Fibroblast of skin of abdomen (primary cell): ENCODE data around the gene KLRC3. TPM values are rescaled to one million over a fixed set of nuclear protein-coding genes. Genes with fewer than 3 reads are reported as not detected.
A peak's percentile ranks its signal among the peaks of the same experiment; 100 is the strongest.
"Not testable (repeated sequence)": the region's sequence is repeated elsewhere in the genome, so short reads cannot be mapped to it uniquely, and the experiment has no call there.

Experiments used
- DNase-seq: peaks from one replicate; pipeline ENCODE4 v3.0.0-alpha.2; 2013
- polyA plus RNA-seq, 2 experiments: library from polyadenylated mRNA; unstranded; fragments of 120-200 nt; gene quantifications; one replicate each; pipeline ENCODE4 v1.2.1, GENCODE V29; 2013; ENCODE audit not compliant: insufficient read length in 2 of 2

Gene KLRC3
- polyA plus RNA-seq (2013, experiment 1 of 2; ENCODE audit: insufficient read length), result not detected
- not detected for polyA plus RNA-seq (2013, experiment 2 of 2; ENCODE audit: insufficient read length)

GRCh38 chr12:10420334-10420733 lies at the start of gene KLRC3:
Gene KLRC3, minus strand, starts transcription at chr12:10420595. Its CDS starts 45 bp downstream, at chr12:10420550.
- not testable (repeated sequence) for DNase-seq

GRCh38 chr12:10469701-10470100 lies 49.3 kb upstream of the KLRC3 start:
- no peak for DNase-seq

- no peak for DNase-seq
These were observed 45.9 kb upstream of the KLRC3 start for GRCh38 chr12:10466311-10466710.

- no peak for DNase-seq
These were observed 37.4 kb upstream of the KLRC3 start for GRCh38 chr12:10457760-10458159.

- no peak for DNase-seq
These were observed 36.5 kb upstream of the KLRC3 start for GRCh38 chr12:10456856-10457255.

GRCh38 chr12:10455766-10456165 lies 35.4 kb upstream of the KLRC3 start:
- no peak for DNase-seq

GRCh38 chr12:10454531-10454930 lies 34.1 kb upstream of the KLRC3 start:
- no peak for DNase-seq

GRCh38 chr12:10453156-10453555 lies 32.8 kb upstream of the KLRC3 start, which contains the start of gene KLRC1:
Gene KLRC1, minus strand, starts transcription at chr12:10453377. Its CDS starts 2,221 bp downstream, at chr12:10451156.
- DNase-seq, result no peak

GRCh38 chr12:10448236-10448635 lies 27.8 kb upstream of the KLRC3 start:
- DNase-seq, result no peak

GRCh38 chr12:10446052-10446451 lies 25.7 kb upstream of the KLRC3 start:
- peak; percentile 3 for DNase-seq

- DNase-seq, result not testable (repeated sequence)
These were observed 20.7 kb upstream of the KLRC3 start for GRCh38 chr12:10441144-10441543.

- DNase-seq, result not testable (repeated sequence)
These were observed 19.3 kb upstream of the KLRC3 start for GRCh38 chr12:10439608-10440274.

- DNase-seq, result not testable (repeated sequence)
These were observed 17.2 kb upstream of the KLRC3 start for GRCh38 chr12:10437601-10438000.

- peak; percentile 20 for DNase-seq
These were observed 15.4 kb upstream of the KLRC3 start, which contains the start of gene KLRC2 for GRCh38 chr12:10435816-10436215. Gene KLRC2, minus strand, starts transcription at chr12:10436010. Its CDS starts 24 bp downstream, at chr12:10435986.

GRCh38 chr12:10430623-10431022 lies 10.2 kb upstream of the KLRC3 start:
- peak; percentile 32 for DNase-seq

GRCh38 chr12:10425938-10426337 lies 5.5 kb upstream of the KLRC3 start:
- DNase-seq, result not testable (repeated sequence)

GRCh38 chr12:10424260-10424899 lies 4.0 kb upstream of the KLRC3 start:
- DNase-seq, result not testable (repeated sequence)

GRCh38 chr12:10422159-10422558 lies 1.8 kb upstream of the KLRC3 start:
- not testable (repeated sequence) for DNase-seq

- no peak for DNase-seq
These were observed 11.0 kb downstream of the KLRC3 start, which contains the start of gene KLRC4 for GRCh38 chr12:10409392-10409791. Gene KLRC4, minus strand, starts transcription at chr12:10409757. Its CDS starts 182 bp downstream, at chr12:10409575.

- DNase-seq, result no peak
These were observed 11.6 kb downstream of the KLRC3 start for GRCh38 chr12:10408842-10409241.

GRCh38 chr12:10406725-10407124 lies 13.7 kb downstream of the KLRC3 start:
- DNase-seq, result no peak

GRCh38 chr12:10405294-10405693 lies 15.1 kb downstream of the KLRC3 start:
- no peak for DNase-seq

GRCh38 chr12:10404798-10405197 lies 15.6 kb downstream of the KLRC3 start:
- DNase-seq, result no peak

GRCh38 chr12:10400829-10401228 lies 19.6 kb downstream of the KLRC3 start:
- DNase-seq, result no peak
